NCI-H1694 treated with DMSO at 0.1 percent for 48 hours (cell line): ENCODE results near the gene HSPB9.
"Not testable (repeated sequence)": the region's sequence is repeated elsewhere in the genome, so short reads cannot be mapped to it uniquely, and the experiment has no call there.

Source experiments
- DNase-seq: peaks from one replicate; lab custom pipeline; 2025; lab: John Stamatoyannopoulos, UW

Gene HSPB9

DNA sequence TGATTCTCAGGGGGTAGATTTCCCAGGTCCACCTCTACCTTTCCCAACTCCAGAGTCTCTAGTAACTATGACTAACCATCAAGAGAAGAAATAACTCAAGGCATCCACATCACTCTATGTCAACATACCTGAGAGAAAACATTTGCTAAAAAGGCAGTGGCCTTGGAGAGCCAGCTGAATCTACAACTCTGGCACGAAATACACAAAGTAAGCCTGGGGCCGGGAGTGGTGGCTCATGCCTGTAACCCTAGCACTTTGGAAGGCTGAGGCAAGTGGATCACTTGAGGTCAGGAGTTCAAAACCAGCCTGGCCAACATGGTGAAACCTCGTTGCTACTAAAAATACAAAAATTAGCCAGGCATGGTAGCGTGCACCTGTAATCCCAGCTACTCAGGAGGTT is 20.5 kb downstream of the HSPB9 start:
- not testable (repeated sequence) for DNase-seq

DNA sequence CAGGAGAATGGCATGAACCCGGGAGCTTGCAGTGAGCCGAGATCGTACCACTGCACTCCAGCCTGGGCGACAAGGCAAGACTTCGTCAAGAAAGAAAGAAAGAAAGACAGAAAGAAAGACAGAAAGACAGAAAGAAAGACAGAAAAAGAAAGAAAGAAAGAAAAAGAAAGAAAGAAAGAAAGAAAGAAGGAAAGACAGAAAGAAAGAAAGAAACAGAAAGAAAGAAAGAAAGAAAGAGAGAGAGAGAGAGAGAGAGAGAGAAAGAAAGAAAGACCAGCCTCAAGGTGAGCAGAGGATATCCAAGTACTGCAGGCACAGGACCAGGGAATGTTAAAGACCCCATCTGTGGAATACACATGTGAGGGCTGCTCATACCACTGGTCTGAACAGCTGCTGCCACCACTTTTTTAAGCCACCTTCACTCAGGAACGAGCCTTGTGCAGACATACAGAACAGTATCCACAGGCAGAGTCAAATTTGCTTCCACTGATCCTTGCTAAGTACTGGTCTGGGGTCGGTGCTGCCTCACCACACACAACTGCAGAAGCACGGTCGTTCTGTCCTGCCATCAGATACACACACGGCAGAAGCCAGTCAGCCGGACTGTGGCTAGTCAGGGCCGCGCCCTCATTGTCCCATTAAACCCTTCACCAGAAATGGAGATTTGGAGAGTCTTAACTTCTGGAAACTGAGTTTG is 24.5 kb downstream of the HSPB9 start:
- no peak for DNase-seq

DNA sequence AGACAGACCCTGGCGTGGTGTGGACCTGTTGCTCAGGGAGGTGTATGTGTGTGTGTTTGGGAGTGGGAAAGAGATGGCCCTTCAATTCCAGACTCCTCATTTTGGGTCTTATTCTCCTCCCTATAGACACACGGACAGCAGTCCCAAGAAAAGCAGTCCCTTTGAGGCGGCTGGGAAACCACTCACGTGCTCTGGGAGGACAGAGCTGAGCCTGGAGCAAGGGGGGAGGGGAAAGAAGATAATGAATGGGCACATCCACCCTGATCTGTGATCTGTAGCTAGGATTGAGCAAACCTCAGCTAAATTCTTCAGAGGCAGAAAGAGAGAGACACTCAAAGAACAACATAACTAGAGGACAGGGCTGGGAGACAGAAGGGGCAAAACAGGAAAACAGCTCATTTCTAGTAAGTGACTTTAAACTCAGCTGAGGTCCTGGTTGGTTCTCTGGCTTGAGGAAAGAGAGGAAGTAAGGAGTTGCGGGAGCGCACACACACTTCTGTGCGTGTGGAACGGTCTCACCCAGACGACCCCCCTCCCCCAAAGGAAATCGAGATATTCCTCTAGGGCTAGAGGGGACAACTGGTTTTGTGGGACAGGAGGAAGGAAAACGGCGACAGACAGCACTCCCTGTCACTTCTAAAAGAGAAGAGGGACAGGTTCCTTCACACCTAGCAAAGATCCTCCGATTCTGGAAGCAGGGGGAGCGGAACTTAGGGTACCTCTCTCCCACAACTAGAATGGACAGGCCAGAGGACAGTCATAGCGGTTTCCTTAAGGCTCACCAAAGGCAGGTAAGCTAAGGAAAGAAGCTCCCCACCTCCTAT is 31.5 kb downstream of the HSPB9 start:
- DNase-seq: no peak

DNA sequence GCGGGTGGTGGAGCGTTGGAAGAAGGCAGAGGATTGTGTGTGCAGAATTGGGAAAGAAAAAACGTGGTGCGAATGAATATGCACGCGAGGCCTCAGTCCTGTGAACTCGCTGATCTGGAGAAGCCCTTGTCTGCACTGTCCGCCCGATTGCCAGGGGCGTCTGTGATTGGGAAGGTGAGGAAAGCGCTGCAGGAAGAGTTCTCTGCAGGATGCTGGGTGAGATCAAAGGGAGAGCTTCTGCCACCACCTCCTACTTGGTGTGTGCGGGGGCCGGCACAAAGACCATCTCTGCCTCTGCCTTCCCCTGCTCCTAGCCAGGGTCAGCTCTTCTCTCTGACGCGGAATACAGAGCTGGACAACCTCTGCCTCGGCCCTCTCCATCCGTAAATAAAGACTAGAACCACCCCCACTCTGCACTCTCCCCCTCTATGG is 33.0 kb downstream of the HSPB9 start:
- DNase-seq: no peak

DNA sequence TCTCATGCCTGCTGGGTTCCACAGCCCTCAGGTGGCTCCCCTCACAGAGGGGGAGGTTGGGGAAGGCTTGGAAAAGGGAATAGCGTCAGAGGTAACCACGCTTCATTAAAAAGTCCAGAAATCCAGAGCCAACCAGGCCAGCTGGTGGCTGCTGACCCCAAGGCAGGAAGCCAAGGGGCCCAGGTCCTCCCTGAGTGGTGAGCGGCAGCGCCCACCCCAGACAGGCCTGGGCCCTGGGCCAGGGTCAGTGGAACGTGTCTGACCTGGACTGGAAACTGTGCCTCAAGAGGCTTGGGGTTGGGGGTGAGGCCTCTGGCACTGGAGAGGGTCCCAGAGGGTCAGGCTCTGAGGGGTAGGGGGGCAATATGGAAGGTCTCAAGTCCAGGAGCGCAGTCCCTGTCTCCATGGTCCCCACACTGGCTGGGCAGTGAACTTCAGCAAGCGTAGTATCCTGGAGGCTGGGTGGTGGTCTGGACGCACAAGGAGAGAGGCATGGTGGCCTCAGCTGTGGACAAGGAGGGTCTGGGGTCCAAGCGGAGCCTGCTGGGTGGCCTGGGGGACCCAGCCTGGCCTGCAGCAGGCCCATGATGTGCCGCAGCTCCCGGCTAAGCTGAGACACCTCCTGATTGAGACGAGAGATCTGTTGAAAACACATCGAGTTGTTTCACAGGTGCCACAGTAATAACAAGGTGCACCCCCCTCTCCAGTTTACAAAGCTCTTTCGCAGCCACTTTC is 37.4 kb downstream of the HSPB9 start:
- no peak for DNase-seq

DNA sequence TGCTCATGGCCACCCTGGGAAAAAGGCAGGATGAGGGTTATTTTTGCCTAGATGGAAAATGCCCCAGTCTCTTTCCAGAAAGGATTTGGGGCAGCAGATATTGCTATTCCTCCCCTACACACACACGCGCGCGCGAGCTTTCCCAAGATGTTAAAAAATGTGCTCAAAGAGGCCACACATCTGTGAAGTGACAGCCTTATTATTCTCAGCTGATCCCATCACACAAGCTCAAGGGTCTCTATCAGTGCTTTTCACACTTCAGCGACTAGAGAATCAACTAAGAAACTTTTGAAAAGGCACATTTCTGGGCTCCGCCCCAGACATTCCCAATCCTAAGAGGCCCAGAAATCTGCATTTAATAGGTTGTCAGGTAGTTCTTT is 37.9 kb downstream of the HSPB9 start:
- no peak for DNase-seq

DNA sequence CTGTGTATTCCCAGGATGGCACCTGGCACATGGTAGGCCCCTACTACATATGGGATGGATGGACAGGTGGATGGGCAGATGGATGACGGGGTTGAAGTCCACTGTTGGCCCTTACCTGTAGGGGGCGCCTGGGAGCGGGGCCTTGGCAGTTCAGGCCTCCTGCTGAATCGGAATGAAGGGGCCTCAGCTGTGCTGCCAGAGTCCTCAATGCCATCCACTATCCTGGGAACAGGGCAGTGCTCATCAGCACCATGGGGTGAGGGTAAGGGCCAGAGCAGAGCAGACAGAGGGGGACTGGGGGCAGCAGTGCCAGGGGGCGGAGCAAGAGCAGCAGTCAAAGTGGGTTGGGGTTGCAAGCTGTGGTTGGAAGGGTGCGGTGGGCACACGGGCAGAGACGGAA is 40.5 kb downstream of the HSPB9 start:
- no peak for DNase-seq

DNA sequence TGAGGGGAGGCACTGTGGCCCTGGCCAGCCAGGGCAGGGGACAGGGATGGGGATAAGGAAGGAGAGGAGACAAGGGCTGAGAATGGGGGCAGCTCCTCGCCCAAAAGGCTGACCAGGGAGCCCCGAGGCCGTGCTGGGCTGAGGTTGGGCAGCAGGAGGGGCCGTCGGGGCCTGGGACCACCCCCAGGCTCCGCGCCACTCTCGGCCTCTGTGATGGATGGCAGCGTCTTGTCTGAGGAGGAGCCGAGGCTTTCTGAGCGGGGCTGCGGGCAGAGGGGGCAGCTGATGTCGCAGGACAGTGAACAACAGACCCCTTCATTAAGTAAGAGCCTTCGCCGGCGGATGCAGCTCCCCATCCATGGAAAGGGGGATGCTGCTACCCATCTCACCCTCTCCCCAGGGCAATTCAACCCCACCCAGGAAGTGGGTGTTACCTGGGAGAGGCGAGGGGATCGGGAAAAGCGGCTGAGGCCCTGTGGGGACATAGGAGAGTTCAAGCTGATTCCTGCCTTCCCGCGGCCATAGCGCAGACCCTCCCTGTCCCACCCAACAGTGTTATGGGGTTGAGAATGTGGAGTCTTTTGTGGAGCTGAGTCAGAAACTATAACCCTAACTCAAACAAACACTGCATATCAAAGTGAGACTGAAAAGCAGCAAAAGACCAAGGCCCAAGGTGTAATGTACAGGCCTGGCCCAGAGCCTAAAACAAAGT is 41.2 kb downstream of the HSPB9 start:
- DNase-seq: no peak

DNA sequence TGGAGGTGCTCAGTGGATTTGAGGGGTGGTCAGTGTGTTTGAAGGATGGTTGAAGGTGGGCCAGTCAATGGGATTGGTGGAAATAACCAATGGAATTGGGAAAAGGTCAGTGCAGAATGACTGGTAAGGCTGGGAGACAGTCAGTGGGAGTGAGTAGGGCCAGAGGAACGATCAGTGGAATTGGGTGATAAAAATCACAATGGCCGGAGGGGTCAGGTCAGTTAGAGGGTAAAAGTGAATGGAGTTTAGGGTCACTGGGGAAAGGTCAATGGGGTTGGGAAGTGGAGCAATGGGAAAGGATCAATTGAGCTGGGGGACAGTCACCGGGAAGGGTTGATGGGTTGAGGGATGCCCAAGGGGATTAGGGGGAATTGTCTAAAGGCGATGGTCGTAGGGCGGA is 43.1 kb downstream of the HSPB9 start:
- DNase-seq: no peak

DNA sequence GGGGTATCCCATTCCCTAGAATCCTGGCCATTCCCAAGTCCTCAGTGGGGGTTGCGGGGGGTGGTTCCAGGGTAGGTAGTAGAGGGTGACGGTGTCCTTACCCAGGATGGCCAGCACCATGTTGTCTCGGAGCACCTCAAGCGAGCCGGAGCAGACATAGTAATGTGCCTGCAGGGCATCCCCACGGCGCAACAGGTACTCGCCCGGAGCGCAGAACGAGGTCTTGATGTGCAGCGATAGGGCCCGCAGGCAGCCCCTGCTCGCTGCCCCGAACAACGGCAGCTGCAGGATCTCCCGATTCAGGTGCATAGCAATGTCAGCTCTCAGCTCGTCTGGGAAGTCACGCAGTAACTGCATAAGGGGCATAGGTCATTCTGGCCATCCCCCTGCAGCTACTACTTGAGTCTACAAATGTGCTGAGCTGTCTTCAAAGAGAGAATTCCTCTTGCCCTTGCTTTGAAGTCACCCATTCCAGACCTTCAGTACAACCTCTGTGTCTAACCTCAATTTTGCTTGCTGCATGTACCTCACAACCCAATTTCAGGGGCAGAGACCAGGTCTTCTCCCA is 43.7 kb downstream of the HSPB9 start:
- no peak for DNase-seq

DNA sequence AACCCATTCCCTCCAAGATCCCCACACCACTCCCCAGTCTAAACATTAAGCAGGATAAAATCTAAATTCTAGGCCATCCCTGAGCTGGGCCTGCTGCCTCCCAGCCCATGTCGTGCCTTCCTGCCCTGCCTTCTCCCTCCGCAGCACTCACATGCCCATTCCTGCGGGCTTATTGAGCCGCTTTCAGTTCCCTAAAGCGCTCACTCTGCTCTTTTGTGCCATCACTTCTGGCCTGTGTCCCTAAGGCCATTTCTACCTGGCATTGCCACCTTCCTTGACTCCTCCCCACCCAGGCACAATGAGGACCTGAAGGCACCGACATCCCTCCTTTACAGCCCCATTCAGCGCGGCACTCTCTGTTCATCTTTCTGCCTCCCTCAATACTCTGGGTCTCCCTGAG is 45.2 kb downstream of the HSPB9 start:
- no peak for DNase-seq

DNA sequence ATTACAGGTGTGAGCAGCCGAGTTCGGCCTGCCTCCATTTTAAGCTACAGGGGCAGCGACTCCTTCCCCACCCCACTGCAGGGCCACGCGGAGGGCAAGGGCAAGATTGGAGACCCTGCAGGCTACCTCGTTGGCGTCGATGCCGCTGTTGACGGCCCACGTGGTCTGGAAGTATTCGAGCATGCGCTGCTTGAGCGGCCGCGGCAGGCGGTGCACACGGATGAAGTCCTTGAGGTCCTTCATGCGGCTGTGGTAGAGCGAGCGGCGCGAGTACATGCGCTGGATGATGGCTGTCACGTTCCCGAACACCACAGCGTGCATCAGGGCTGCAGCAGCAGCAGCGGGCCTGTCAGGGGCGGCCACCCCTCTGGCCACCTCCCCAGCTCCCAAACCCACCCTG is 46.7 kb downstream of the HSPB9 start:
- no peak for DNase-seq

DNA sequence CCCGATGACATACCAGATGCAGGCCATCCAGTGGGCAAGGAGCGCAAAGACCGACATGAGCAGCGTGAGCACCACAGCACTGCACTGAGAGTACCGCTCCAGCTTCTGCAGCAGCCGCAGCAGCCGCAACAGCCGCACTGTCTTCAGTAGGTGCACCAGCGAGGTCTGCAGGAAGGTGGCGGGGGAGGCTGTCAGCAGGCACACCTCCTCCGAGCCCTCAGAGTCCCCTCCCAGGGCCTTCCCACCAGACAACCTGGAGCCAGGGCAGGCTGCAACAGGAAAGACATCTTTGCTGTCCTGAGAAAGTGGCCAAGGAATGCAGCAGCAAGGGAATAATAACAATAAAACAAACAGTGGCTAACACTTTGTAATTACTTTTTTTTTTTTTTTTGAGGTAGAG is 49.2 kb downstream of the HSPB9 start:
- DNase-seq: no peak
